ENCODE data around the gene PPIA. TPM values are rescaled to one million over a fixed set of nuclear protein-coding genes. Genes with fewer than 3 reads are reported as not detected.
A peak's percentile ranks its signal among the peaks of the same experiment; 100 is the strongest.

PPIA gene
- polyA plus RNA-seq, 2 of the 4 experiments (the other 2 are of a cell fraction), result 5,366 to 6,488 TPM

- 93% methylated on average over 2 of the region's 2 CpGs for WGBS (ENCODE audit: missing lambda C conversion rate)
- H3K4me2 ChIP-seq, result no peak overlapping the region
- peak in 1 of 2 experiments; percentile 45 for DNase-seq (ENCODE audit: low read depth in 1 of 2, low spot score in 1 of 2)
- peak; percentile 35 for TF ChIP-seq MAFK (IDR thresholded peaks at IDR 0.05; ENCODE audit: partially characterized antibody)
- TF ChIP-seq HOXB13 (CRISPR knock-in tag; IDR thresholded peaks at IDR 0.05; ENCODE audit: low read depth), result no peak
- peak in 1 of 2 experiments; percentile 29; a peak in 2 of 5 replicates for TF ChIP-seq RAD21 (conservative IDR thresholded peaks at IDR 0.05 in 1 of 2, IDR thresholded peaks at IDR 0.05 in 1 of 2)
- FAIRE-seq, result no peak
- POLR2A ChIA-PET, result no interaction called here
- H3K4me1 ChIP-seq, result peaks cover 14% of the 10 kb centered on the region
- no peaks in the 10 kb centered on the region for H3K9me3 ChIP-seq
- H3K27ac ChIP-seq, result no peak overlapping the region
- no peak overlapping the region for H3K4me3 ChIP-seq
- CTCF ChIA-PET, result interaction anchor here (0.6 kb wide), 1 partner anchor 101 kb away, joined by 3 read pairs; no protein-coding TSS in a partner anchor
- ATAC-seq, result peak in 1 of 2 experiments; percentile 35; a peak in 3 of 6 replicates
Observed at GRCh38 chr7:44814919-44815318, 18.4 kb downstream of the PPIA start.

- TF ChIP-seq KDM1A (IDR thresholded peaks at IDR 0.05; ENCODE audit: low read depth) (no peak), NR3C1 (IDR thresholded peaks at IDR 0.05) (no peak), MYC (IDR thresholded peaks at IDR 0.05; ENCODE audit: borderline replicate concordance, low read length) (no peak), MAX (IDR thresholded peaks at IDR 0.05) (no peak), MAFK (IDR thresholded peaks at IDR 0.05; ENCODE audit: partially characterized antibody) (no peak), HEYL (CRISPR knock-in tag; IDR thresholded peaks at IDR 0.05) (no peak), JUN (IDR thresholded peaks at IDR 0.05) (no peak), ESRRA (IDR thresholded peaks at IDR 0.05; ENCODE audit: borderline replicate concordance, low read length) (no peak)
- Histone ChIP-seq H3K4me3 (no peak overlapping the region), H3K4me1 (no peaks in the 10 kb centered on the region), H3K4me2 (no peak overlapping the region), H3K27ac (no peak overlapping the region), H3K9me3 (no peaks in the 10 kb centered on the region)
- ChIA-PET CTCF (interaction anchor here (0.6 to 1.6 kb wide), 3 partner anchors 22 to 29 kb away, joined by 3 to 4 read pairs (median 3); partner anchors contain the start of gene H2AZ2), POLR2A (interaction anchor here (0.7 kb wide), 1 partner anchor 352 kb away, joined by 8 read pairs; no protein-coding TSS in a partner anchor)
- ATAC-seq, result peak in 1 of 2 experiments; percentile 45; a peak in 3 of 6 replicates
- WGBS (ENCODE audit: missing lambda C conversion rate), result 78% methylated on average over 2 of the region's 2 CpGs
- no peak for FAIRE-seq
- no peak for DNase-seq (ENCODE audit: low read depth in 1 of 2, low spot score in 1 of 2)
Observed at GRCh38 chr7:44819292-44819691, 22.8 kb downstream of the PPIA start.

- ATAC-seq (peak; percentile 17 to 27; a peak in 2 of 6 replicates), FAIRE-seq (no peak), DNase-seq (ENCODE audit: low read depth in 1 of 2, low spot score in 1 of 2) (no peak)
- no peak overlapping the region for H3K4me3 ChIP-seq
- H3K4me2 ChIP-seq, result no peak overlapping the region
- POLR2A ChIA-PET, result no interaction called here
- no peak for TF ChIP-seq NR3C1 (IDR thresholded peaks at IDR 0.05)
- no peak for TF ChIP-seq ZFP36 (IDR thresholded peaks at IDR 0.05; ENCODE audit: borderline replicate concordance, partially characterized antibody)
- no peak for TF ChIP-seq JUN (IDR thresholded peaks at IDR 0.05)
- TF ChIP-seq EHF (CRISPR knock-in tag; IDR thresholded peaks at IDR 0.05), result no peak
- no peak for TF ChIP-seq KDM1A (IDR thresholded peaks at IDR 0.05; ENCODE audit: low read depth)
- no peak for TF ChIP-seq HES2 (IDR thresholded peaks at IDR 0.05)
- no peak for TF ChIP-seq CBX2 (IDR thresholded peaks at IDR 0.05; ENCODE audit: borderline replicate concordance, low read depth)
- no peak for TF ChIP-seq HEYL (CRISPR knock-in tag; IDR thresholded peaks at IDR 0.05)
- no peak for TF ChIP-seq MAFK (IDR thresholded peaks at IDR 0.05; ENCODE audit: partially characterized antibody)
- TF ChIP-seq HOXA7 (CRISPR knock-in tag; IDR thresholded peaks at IDR 0.05), result no peak
- TF ChIP-seq FOSB (CRISPR knock-in tag; IDR thresholded peaks at IDR 0.05), result no peak
- TF ChIP-seq HMGXB4 (CRISPR knock-in tag; IDR thresholded peaks at IDR 0.05; ENCODE audit: borderline replicate concordance), result no peak
- TF ChIP-seq FOXS1 (CRISPR knock-in tag; IDR thresholded peaks at IDR 0.05), result no peak
- TF ChIP-seq CBX8 (IDR thresholded peaks at IDR 0.05), result no peak
- no peak for TF ChIP-seq RARB (CRISPR knock-in tag; IDR thresholded peaks at IDR 0.05)
- TF ChIP-seq CHD2 (IDR thresholded peaks at IDR 0.05; ENCODE audit: low read length, partially characterized antibody), result no peak
- no peaks in the 10 kb centered on the region for H3K9me3 ChIP-seq
- 87% methylated on average over 5 of the region's 5 CpGs for WGBS (ENCODE audit: missing lambda C conversion rate)
- no peak overlapping the region for H3K27ac ChIP-seq
- CTCF ChIA-PET, result interaction anchor here (1.1 to 2.4 kb wide), 2 partner anchors 11 to 24 kb away, joined by 3 to 14 read pairs; partner anchors contain the start of gene H2AZ2
- no peaks in the 10 kb centered on the region for H3K4me1 ChIP-seq
Observed at GRCh38 chr7:44823255-44823781, 26.8 kb downstream of the PPIA start.
